ENCODE data around the gene KCNT1.

Gene KCNT1

DNA sequence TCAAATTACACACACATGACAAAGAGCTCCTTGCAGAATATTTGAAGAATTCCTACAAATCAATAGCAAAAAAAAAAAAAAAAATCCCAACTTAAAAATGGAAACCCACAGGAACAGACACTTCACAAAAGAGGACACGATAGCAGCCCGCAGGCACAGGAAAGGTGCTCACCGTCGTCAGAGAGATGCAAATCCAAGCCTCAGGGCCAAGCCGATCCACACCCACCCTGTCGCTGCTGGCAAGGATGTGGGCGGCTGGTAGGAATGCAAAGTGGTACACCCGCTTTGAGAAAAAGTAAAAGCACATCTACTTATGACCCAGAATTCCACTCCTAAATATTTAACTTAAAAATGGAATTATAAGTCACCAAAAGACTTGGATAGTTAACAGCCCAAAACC, 28.0 kb upstream of the KCNT1 start:
- no peak for DNase-seq (ENCODE audit: low read depth)

DNA sequence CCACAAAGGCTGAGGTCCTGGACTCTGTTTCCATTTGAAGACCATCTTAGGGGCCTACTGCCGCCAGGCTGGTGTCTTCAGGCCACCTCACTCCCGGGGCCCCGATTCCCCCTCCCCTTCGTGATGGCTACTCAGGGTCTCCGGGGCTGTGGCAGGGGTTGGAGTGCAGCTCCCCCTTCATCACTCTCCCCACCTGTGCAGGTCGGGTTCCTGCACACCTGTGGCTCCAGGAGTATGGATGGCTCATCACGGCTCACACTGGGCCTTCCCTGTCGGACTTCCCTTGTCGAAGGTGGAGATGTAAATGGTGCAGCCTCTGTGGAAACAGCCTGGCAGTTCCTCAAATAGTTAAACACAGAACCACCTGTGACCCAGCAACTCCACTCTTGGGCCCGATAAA, 27.0 kb upstream of the KCNT1 start:
- DNase-seq (ENCODE audit: low read depth): no peak

DNA sequence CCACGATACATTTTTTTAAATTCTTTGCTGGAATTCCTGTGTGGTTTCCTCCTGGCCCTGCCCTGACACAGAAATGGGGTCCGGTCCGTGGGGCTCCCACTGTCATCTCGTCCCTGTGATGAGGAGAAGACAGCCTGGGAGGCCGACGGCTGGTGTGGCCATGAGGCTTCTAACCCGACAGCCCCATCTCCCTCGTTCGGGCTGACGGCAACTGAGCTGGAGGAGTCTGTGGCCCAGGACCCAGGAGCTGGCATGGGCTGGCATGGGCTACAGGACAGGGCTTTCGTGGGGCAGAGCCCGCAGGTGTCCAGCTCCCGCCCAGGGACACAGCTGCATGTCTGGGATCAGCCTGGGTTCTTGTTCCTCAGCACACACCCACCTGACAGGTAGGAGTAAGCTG, 25.1 kb upstream of the KCNT1 start:
- no peak for DNase-seq (ENCODE audit: low read depth)

GRCh38 chr9:135677641-135678168, 24.3 kb upstream of the KCNT1 start:
- no peak for DNase-seq (ENCODE audit: low read depth)

GRCh38 chr9:135678236-135679017, 23.6 kb upstream of the KCNT1 start:
- no peak for DNase-seq (ENCODE audit: low read depth)

DNA sequence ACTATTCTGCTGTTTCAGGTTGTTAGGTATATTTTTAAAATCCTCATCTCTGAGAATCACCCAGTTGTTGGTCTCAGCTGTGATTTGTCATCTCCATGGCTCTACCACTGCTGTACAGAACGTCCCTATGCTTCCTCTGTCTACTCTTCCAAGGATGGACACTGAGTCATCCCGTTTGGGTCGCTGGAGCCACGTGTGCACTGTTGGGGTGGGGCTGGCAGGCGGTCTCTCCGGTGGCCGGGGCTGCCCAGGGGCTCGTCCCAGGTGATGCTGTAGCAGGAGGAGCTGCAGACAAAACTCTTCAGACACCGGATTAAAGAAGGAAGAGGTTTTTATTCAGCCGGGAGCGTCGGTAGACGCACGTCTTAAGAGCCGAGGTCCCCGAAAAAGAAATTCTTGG, 21.9 kb upstream of the KCNT1 start:
- no peak for DNase-seq (ENCODE audit: low read depth)

DNA sequence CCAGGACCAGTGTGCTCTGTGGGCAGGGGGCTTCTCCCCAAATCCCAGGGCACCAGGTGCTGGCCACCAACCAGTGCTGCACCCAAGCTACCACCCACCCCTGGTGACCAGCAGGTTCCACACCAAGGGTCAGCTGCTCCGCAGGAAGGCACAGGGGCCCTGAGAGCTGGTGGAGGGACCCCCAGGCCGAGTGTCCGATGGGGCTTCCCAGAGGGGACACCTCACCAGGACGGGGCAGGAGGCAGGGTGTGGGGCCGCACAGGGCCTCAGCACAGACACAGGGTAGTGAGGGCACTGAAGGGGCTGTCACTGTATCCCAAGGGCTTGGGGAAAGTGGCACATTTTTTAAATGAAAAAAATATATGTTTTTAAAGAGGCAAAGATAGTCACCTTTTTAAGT, 20.8 kb upstream of the KCNT1 start:
- DNase-seq (ENCODE audit: low read depth): no peak

GRCh38 chr9:135683401-135684034, 18.5 kb upstream of the KCNT1 start:
- no peak for DNase-seq (ENCODE audit: low read depth)

DNA sequence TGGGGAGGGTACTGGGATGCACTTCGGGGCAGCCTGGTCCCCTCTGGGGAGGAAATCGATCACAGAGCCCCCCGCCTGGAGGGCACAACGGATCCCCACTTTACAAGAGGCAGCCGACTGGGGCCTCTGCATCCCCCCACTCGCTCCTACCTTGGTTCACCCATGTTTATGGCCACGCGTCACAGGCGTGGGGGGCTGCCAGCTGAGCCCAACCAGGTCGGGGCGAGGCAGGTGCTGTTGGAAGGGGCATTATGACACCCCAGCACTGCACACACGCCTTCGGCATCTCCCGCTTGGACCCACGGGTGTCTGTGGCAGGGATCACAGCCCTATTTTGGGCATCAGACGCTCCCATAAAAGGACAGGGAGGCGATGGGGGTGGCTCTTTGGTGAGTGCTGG, 17.3 kb upstream of the KCNT1 start:
- DNase-seq (ENCODE audit: low read depth): no peak

- no peak for DNase-seq (ENCODE audit: low read depth)
These were observed 14.8 kb upstream of the KCNT1 start for GRCh38 chr9:135687216-135687615.

DNA sequence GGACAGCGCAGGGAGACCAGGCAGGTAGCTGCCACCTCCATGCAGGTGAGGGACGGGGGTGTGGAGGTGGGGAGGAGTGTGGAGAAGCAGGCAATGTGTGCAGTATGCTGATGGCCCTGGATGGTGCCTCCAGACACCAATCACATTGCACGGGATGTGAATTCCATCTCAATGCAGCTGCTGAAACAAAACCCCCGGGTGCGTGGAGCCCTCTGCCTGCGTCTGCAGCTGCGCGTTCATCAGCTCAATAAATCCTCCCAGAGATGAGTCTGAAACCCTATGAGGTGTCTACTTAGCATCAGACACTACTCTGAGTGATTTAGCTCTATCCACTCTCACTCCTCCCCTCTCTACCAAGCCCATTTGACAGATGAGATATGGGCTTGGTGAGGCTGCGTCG, 13.0 kb upstream of the KCNT1 start:
- no peak for DNase-seq (ENCODE audit: low read depth)

DNA sequence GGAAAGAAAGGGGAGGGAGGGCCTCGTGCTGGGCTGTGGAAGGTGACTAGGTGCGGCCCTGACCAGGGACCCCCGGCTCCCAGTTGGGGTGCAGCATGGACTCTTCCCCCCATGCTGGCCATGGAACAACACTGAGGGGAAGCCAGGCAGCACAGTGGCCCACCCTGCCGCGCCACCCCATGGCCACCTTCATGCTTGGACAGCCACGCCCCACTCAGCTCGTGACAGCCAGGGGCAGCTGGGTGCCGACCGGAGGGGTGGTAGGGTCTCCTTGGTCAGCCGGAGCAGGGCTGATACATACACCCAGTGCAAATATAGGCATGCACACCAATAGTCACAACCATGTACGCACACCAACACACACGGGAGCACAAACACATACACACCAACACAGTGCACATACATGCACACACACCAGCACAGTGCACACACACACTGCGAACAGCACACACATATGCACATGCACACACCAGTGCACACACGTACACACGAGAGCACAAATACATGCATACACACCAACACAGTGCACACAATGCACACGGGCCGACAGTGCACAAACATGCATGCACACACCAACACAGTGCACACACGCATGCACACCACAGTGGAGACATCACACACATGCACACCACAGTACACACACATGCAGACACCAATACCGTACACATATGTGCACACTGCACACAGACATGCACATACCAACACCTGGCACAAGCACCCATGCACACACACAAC, 11.0 kb upstream of the KCNT1 start:
- no peak for DNase-seq (ENCODE audit: low read depth)

DNA sequence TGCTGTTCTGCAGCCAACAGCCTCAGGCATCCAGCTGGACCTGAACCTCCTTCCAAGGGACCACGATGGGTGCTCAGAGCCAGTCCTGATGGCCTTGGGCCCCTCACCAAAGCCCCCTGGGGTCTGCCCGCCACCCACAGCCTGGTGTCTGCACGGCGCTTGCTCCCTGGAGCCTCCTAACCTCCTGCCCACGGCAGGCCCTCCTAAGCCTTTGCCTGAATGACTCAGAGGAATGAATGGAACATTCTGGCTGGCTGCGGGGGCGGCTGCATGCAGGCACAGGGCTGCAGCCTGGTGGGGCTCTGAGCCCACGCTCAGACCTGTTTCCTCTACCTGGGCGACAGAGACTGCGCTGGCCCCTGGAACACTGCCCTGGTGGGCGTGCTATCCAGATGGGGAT, 9.6 kb upstream of the KCNT1 start:
- DNase-seq (ENCODE audit: low read depth): no peak

DNA sequence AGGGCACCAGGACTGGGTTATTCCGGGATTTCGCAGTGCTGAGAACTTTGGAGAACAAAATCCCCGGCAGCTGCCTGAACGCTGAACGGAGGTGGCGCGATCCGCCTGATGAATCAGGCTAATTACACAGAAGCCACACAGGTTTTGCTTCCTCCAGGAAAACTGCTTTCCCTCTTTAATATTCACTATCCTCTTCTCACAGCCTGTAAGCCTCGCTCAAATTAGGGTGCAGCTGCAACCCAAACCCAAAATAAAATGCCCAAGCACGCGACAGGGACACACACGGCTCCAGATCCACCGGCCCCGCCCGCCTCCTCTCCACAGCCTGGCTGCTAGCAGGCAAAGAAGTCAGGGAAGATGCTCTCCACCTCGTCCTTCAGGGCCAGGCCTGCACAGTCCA, 8.7 kb upstream of the KCNT1 start:
- DNase-seq (ENCODE audit: low read depth): no peak

DNA sequence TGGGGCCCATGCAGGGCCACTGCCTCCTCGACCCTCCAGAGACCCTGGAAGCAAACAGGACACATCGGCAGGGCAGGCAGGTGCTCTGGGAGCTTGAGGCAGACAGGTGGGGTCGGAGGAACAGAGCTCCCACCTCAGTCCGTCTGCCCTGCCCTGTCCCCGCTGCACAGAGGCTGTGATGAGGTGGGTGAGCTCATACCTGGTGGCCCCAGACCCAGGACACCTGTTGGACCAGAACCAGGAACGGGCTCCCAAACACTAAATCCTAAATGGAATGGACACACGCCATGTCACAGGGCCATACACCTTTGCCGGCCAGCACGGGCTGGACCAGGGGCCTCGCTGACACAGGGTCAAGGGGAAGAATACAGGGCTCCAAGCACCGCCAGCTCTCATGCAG, 8.2 kb upstream of the KCNT1 start:
- no peak for DNase-seq (ENCODE audit: low read depth)

DNA sequence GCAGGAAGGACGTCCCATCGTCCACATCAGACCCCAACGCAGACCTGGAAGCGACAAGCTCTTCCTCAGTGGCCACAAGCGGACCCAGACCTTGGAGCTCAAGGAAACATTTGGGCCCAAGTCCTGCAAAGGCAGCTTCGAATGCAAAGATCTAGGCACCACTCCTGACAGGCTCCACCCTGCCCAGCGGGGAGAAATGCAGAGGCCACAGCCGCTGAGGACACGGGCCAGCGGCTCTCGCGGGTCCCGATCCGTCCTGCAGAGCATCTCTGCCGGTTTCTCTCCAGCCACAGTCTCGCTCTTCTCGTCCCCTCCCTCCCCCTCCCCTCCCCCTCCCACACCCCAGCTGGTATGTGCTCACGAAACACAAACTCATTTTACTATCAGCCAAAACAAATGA, 7.6 kb upstream of the KCNT1 start:
- no peak for DNase-seq (ENCODE audit: low read depth)

DNA sequence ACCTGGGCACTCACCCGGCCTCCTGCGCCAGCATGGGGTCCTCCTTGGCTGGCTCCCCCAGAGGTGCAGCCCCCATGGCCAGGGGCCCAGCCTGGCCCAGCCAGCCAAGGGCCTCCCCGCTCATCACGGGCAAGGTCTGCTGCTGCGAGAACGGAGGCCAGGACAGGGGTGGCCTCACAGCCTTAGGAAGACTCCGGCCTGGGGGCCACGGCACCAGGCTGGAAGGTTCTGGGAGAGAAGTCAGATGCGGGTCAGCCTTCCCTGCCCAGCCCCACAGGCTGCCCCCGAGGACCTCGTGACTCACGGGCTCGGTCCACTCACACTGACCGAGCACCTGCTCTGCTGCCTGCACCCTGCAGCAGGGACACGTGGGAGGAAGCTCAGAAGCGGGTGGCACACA, 6.9 kb upstream of the KCNT1 start:
- DNase-seq (ENCODE audit: low read depth): no peak

DNA sequence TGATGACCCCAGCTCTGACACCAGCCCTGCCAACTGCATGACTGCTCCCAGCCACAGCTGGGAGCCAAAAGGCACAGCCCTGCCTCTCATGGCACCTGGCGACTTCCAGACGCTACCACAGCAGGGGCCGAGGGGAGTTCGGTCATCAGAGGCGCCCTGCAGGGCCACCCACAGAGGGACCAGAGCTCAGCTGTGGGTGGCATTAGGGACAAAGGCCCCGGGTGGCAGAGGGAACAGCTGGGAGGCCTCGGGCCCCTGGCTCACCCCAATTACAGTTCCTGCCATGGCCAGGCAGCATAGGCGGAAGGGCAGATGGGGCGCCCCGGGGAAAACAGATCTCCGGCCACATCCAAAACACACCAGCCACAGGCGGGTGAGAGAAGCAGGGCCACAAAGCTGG, 6.3 kb upstream of the KCNT1 start:
- no peak for DNase-seq (ENCODE audit: low read depth)

DNA sequence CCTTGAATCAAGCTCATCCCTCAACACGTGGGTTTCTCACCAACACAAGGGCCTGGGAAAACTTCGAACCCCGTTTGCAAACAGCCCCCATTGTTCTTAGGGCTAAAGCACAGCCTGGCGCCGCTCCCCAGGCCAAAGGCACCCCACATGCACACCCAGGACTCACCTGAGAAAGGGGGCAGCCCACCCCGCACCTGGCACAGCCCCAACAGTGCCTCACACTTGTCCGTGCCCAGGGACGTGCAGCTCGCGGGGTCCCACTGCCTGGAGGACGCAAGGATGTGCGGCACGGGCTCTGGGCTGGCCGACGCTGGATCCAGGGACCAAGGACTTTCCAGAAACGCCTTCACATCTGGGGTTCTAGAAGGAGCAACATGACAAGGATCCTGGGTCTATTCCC, 5.5 kb upstream of the KCNT1 start:
- no peak for DNase-seq (ENCODE audit: low read depth)

GRCh38 chr9:135697226-135697625, 4.8 kb upstream of the KCNT1 start:
- no peak for DNase-seq (ENCODE audit: low read depth)

- DNase-seq (ENCODE audit: low read depth): no peak
These were observed 3.7 kb upstream of the KCNT1 start for GRCh38 chr9:135698236-135698635.

DNA sequence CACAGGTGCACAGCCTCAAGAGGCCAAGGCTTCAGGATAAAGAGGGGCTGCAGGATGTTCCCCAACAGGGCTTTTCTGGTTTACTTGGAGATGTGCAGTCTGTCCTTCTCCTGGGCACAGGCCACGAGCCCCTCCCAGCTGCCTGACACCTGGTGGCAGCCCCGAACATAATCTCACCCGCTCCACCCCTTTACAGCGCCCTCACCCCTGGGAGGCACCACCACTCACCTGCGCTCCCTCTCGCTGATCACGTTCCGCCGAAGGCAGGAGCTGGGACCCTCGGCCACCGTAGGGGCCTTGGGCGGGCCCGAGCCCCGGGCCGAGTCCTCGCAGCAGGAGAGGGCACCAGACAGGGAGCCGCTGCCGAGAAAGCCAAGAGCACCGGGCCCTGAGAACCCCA, 3.2 kb upstream of the KCNT1 start:
- DNase-seq (ENCODE audit: low read depth): no peak

DNA sequence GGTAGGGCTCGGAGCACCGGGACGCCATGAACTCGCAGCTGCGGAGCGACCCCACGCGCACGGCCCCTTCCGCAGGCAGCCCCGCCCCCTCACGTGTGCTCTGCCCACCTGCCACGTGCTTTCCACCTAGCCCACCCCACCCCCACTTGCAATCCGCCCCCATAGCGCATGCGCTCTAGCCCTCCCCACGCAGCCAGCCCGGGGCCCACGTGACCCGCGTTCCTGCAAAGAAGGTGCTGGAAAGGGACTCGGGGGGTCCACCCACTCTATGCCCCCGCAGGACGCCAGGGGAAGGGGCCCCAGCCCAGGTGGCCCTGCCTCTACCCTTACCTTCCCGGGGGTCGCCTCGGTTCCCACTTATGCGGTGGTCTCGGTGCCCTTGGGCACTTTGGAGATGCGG, 2.5 kb upstream of the KCNT1 start, which contains the start of gene SOHLH1:
Gene SOHLH1, minus strand, starts transcription at position 42 of the 400 bp plus-strand sequence. Its CDS starts 14 bp downstream, at position 28.
- no peak for DNase-seq (ENCODE audit: low read depth)
